Effector memory CD4-positive, alpha-beta T cell (primary cell): ENCODE measurements around the gene CDH13.

Experiments used
- DNase-seq, 3 donors: peaks; one replicate each; pipeline ENCODE4 v3.0.0-alpha.2; 2020
- H3K27ac ChIP-seq: 2 replicates; pipeline ENCODE4 v1.7.0; 2013; ENCODE audit warnings: mild to moderate bottlenecking, low read length, moderate library complexity; ENCODE audit not compliant: insufficient read depth, poor library complexity, severe bottlenecking
- H3K27me3 ChIP-seq: replicated peaks from 2 replicates; pipeline ENCODE4 v1.7.0; 2013; ENCODE audit warnings: mild to moderate bottlenecking, low read length; ENCODE audit not compliant: insufficient read depth, control insufficient read depth, poor library complexity, severe bottlenecking
- H3K36me3 ChIP-seq: 2 replicates; pipeline ENCODE4 v1.7.0; 2013; ENCODE audit warnings: mild to moderate bottlenecking, low read length, moderate library complexity; ENCODE audit not compliant: control insufficient read depth, insufficient read depth
- H3K4me1 ChIP-seq: 2 replicates; pipeline ENCODE4 v1.7.0; 2013; ENCODE audit warnings: low read length, mild to moderate bottlenecking; ENCODE audit not compliant: control insufficient read depth, insufficient read depth, poor library complexity, severe bottlenecking
- H3K4me3 ChIP-seq: 2 replicates; pipeline ENCODE4 v1.7.0; 2013; ENCODE audit warnings: low read length, low read depth, mild to moderate bottlenecking; ENCODE audit not compliant: insufficient read depth, poor library complexity, severe bottlenecking
- H3K9me3 ChIP-seq: 2 replicates; pipeline ENCODE4 v1.7.0; 2013; ENCODE audit warnings: mild to moderate bottlenecking, low read length, moderate library complexity; ENCODE audit not compliant: control insufficient read depth

CDH13 gene

GRCh38 chr16:82882982-82883835 lies 256.4 kb downstream of the CDH13 start:
- no peak overlapping the region for H3K27ac ChIP-seq
- H3K9me3 ChIP-seq = no peaks in the 10 kb centered on the region
- no peaks in the 10 kb centered on the region for H3K4me1 ChIP-seq
- no peaks in the 10 kb centered on the region for H3K36me3 ChIP-seq
- H3K4me3 ChIP-seq = no peak overlapping the region
- DNase-seq = no peak
- H3K27me3 ChIP-seq = no peaks in the 10 kb centered on the region

- no peaks in the 10 kb centered on the region for H3K4me1 ChIP-seq
- no peak overlapping the region for H3K27ac ChIP-seq
- H3K9me3 ChIP-seq = no peaks in the 10 kb centered on the region
- no peaks in the 10 kb centered on the region for H3K36me3 ChIP-seq
- H3K27me3 ChIP-seq = no peaks in the 10 kb centered on the region
- no peak for DNase-seq
- H3K4me3 ChIP-seq = no peak overlapping the region
These were observed 257.6 kb downstream of the CDH13 start for GRCh38 chr16:82884320-82884898.

GRCh38 chr16:82886146-82886545 lies 259.4 kb downstream of the CDH13 start:
- no peaks in the 10 kb centered on the region for H3K4me1 ChIP-seq
- H3K27me3 ChIP-seq = no peaks in the 10 kb centered on the region
- no peak overlapping the region for H3K4me3 ChIP-seq
- no peaks in the 10 kb centered on the region for H3K36me3 ChIP-seq
- DNase-seq = no peak
- no peaks in the 10 kb centered on the region for H3K9me3 ChIP-seq
- H3K27ac ChIP-seq = no peak overlapping the region

- H3K4me1 ChIP-seq = no peaks in the 10 kb centered on the region
- H3K36me3 ChIP-seq = no peaks in the 10 kb centered on the region
- DNase-seq = no peak
- H3K9me3 ChIP-seq = no peaks in the 10 kb centered on the region
- H3K27me3 ChIP-seq = no peaks in the 10 kb centered on the region
- H3K27ac ChIP-seq = no peak overlapping the region
- H3K4me3 ChIP-seq = no peak overlapping the region
These were observed 261.8 kb downstream of the CDH13 start for GRCh38 chr16:82888591-82889001.

- Histone ChIP-seq H3K4me3 (no peak overlapping the region), H3K27me3 (no peaks in the 10 kb centered on the region), H3K27ac (no peak overlapping the region), H3K4me1 (no peaks in the 10 kb centered on the region), H3K9me3 (no peaks in the 10 kb centered on the region), H3K36me3 (no peaks in the 10 kb centered on the region)
- DNase-seq = no peak
These were observed 264.7 kb downstream of the CDH13 start for GRCh38 chr16:82891424-82891823.

GRCh38 chr16:82891918-82892317 lies 265.1 kb downstream of the CDH13 start:
- Histone ChIP-seq H3K4me1 (no peaks in the 10 kb centered on the region), H3K4me3 (no peak overlapping the region), H3K36me3 (no peaks in the 10 kb centered on the region), H3K27ac (no peak overlapping the region), H3K27me3 (no peaks in the 10 kb centered on the region), H3K9me3 (no peaks in the 10 kb centered on the region)
- no peak for DNase-seq

GRCh38 chr16:82892324-82892723 lies 265.6 kb downstream of the CDH13 start:
- Histone ChIP-seq H3K4me1 (no peaks in the 10 kb centered on the region), H3K9me3 (no peaks in the 10 kb centered on the region), H3K4me3 (no peak overlapping the region), H3K36me3 (no peaks in the 10 kb centered on the region), H3K27me3 (no peaks in the 10 kb centered on the region), H3K27ac (no peak overlapping the region)
- DNase-seq = no peak

GRCh38 chr16:82895843-82896242 lies 269.1 kb downstream of the CDH13 start:
- Histone ChIP-seq H3K4me3 (no peak overlapping the region), H3K27me3 (no peaks in the 10 kb centered on the region), H3K4me1 (no peaks in the 10 kb centered on the region), H3K27ac (no peak overlapping the region), H3K36me3 (no peaks in the 10 kb centered on the region), H3K9me3 (no peaks in the 10 kb centered on the region)
- no peak for DNase-seq

GRCh38 chr16:82899006-82899405 lies 272.2 kb downstream of the CDH13 start:
- no peak overlapping the region for H3K4me3 ChIP-seq
- no peaks in the 10 kb centered on the region for H3K27me3 ChIP-seq
- no peaks in the 10 kb centered on the region for H3K9me3 ChIP-seq
- no peaks in the 10 kb centered on the region for H3K36me3 ChIP-seq
- no peak overlapping the region for H3K27ac ChIP-seq
- no peak for DNase-seq
- no peaks in the 10 kb centered on the region for H3K4me1 ChIP-seq

GRCh38 chr16:82899731-82900450 lies 273.1 kb downstream of the CDH13 start:
- H3K9me3 ChIP-seq = no peaks in the 10 kb centered on the region
- no peak overlapping the region for H3K27ac ChIP-seq
- H3K4me1 ChIP-seq = no peaks in the 10 kb centered on the region
- no peak overlapping the region for H3K4me3 ChIP-seq
- H3K36me3 ChIP-seq = no peaks in the 10 kb centered on the region
- DNase-seq = no peak
- H3K27me3 ChIP-seq = no peaks in the 10 kb centered on the region
